Smooth muscle cell (in vitro differentiated cells): Measurements from ENCODE around the gene CGN. TPM values are rescaled to one million over a fixed set of nuclear protein-coding genes. Genes with fewer than 3 reads are reported as not detected.

Experiments
- DNase-seq: peaks from one replicate; lab custom pipeline; 2025; ENCODE audit not compliant: unreplicated experiment; lab: John Stamatoyannopoulos, UW
- H2AFZ ChIP-seq: fragments of 200-600 bp; sonication (generic); 2 replicates; pipeline ENCODE4 v1.6.0; 2016; ENCODE audit warnings: antibody characterized with exemption, low read depth, mild to moderate bottlenecking
- H3F3A ChIP-seq: fragments of 200-600 bp; sonication (generic); 2 replicates; pipeline ENCODE4 v1.6.0; 2017; ENCODE audit warnings: antibody characterized with exemption, low read depth
- H3K27ac ChIP-seq: fragments of 200-600 bp; sonication (generic); 2 replicates; pipeline ENCODE4 v1.5.1; 2016; ENCODE audit warnings: low read depth, mild to moderate bottlenecking
- H3K27me3 ChIP-seq: fragments of 200-600 bp; sonication (generic); 2 replicates; pipeline ENCODE4 v1.6.1; 2016; ENCODE audit warnings: low read depth, mild to moderate bottlenecking
- H3K36me3 ChIP-seq: fragments of 200-600 bp; sonication (generic); 2 replicates; pipeline ENCODE4 v1.5.1; 2016; ENCODE audit warnings: low read depth
- H3K4me1 ChIP-seq: fragments of 200-600 bp; sonication (generic); 2 replicates; pipeline ENCODE4 v1.5.1; 2016; ENCODE audit warnings: low read depth
- H3K4me2 ChIP-seq: fragments of 200-600 bp; sonication (generic); 2 replicates; pipeline ENCODE4 v1.6.0; 2016; ENCODE audit warnings: mild to moderate bottlenecking
- H3K4me3 ChIP-seq: fragments of 200-600 bp; sonication (generic); 2 replicates; pipeline ENCODE4 v1.5.1; 2016; ENCODE audit warnings: mild to moderate bottlenecking
- H3K79me2 ChIP-seq: fragments of 200-600 bp; sonication (generic); 2 replicates; pipeline ENCODE4 v1.6.0; 2016; ENCODE audit warnings: low read depth, mild to moderate bottlenecking
- H3K9ac ChIP-seq: fragments of 200-600 bp; sonication (generic); 2 replicates; pipeline ENCODE4 v1.6.0; 2016; ENCODE audit warnings: low read depth
- H3K9me3 ChIP-seq: fragments of 200-600 bp; sonication (generic); replicated peaks from 2 replicates; pipeline ENCODE4 v1.5.1; 2016; ENCODE audit warnings: low read depth
- H4K20me1 ChIP-seq: fragments of 200-600 bp; sonication (generic); 2 replicates; pipeline ENCODE4 v1.6.0; 2016; ENCODE audit warnings: low read depth
- CTCF ChIP-seq: fragments of 200-600 bp; sonication (generic); IDR thresholded peaks from 2 replicates; pipeline ENCODE4 v1.5.1; 2017; ENCODE audit warnings: borderline replicate concordance, mild to moderate bottlenecking, antibody characterized with exemption; ENCODE audit not compliant: insufficient read depth, poor library complexity, severe bottlenecking
- WGBS: methylation state at CpG from one replicate; pipeline ENCODE4 v1.1.7; 2016; ENCODE audit warnings: low lambda C conversion rate; 5-methylcytosine and 5-hydroxymethylcytosine counted together
- polyA plus RNA-seq: library from polyadenylated mRNA; unstranded; fragments of >200 nt; fragmentation: Nextera tagmentation; extraction: Ambion mirVana; gene quantifications from 2 replicates; pipeline ENCODE4 v1.2.1, GENCODE V29; 2016
- total RNA-seq: library from RNA; depleted of rRNA; stranded (reverse); fragments of >200 nt; gene quantifications from 2 replicates; pipeline ENCODE4 v1.2.3, GENCODE V29; 2014

CGN gene
- total and polyA plus RNA-seq, 2 experiments from 2014 or later, result 0.70 to 17.0 TPM

- Histone ChIP-seq H3K27me3 (peaks cover 5% of the 10 kb centered on the region), H3K4me2 (peak overlapping the region; percentile 56), H3K9ac (peak overlapping the region; percentile 50), H3K36me3 (no peaks in the 10 kb centered on the region), H4K20me1 (no peaks in the 10 kb centered on the region), H3K9me3 (no peaks in the 10 kb centered on the region), H3K4me1 (peaks cover 29% of the 10 kb centered on the region), H3F3A (peaks cover 4% of the 10 kb centered on the region), H3K4me3 (peak overlapping the region; percentile 62), H3K27ac (peak overlapping the region; percentile 86), H3K79me2 (no peaks in the 10 kb centered on the region), H2AFZ (no peak overlapping the region)
- 18% methylated on average over 8 of the region's 8 CpGs for WGBS
- no peak for DNase-seq
- no peak for TF ChIP-seq CTCF
These were observed 1.8 kb downstream of the CGN start for GRCh38 chr1:151512801-151513625.

GRCh38 chr1:151513626-151514121 is 2.5 kb downstream of the CGN start:
- H3K79me2 ChIP-seq, result no peaks in the 10 kb centered on the region
- WGBS, result 57% methylated on average over 6 of the region's 6 CpGs
- H3K9me3 ChIP-seq, result no peaks in the 10 kb centered on the region
- H3K36me3 ChIP-seq, result no peaks in the 10 kb centered on the region
- H3K4me3 ChIP-seq, result peak overlapping the region; percentile 62
- no peak for TF ChIP-seq CTCF
- H3F3A ChIP-seq, result peaks cover 4% of the 10 kb centered on the region
- H3K9ac ChIP-seq, result peak overlapping the region; percentile 50
- no peaks in the 10 kb centered on the region for H4K20me1 ChIP-seq
- peak overlapping the region; percentile 86 for H3K27ac ChIP-seq
- H3K4me2 ChIP-seq, result peak overlapping the region; percentile 56
- no peak for DNase-seq
- no peak overlapping the region for H2AFZ ChIP-seq
- H3K4me1 ChIP-seq, result peaks cover 29% of the 10 kb centered on the region
- peaks cover 5% of the 10 kb centered on the region for H3K27me3 ChIP-seq

DNA sequence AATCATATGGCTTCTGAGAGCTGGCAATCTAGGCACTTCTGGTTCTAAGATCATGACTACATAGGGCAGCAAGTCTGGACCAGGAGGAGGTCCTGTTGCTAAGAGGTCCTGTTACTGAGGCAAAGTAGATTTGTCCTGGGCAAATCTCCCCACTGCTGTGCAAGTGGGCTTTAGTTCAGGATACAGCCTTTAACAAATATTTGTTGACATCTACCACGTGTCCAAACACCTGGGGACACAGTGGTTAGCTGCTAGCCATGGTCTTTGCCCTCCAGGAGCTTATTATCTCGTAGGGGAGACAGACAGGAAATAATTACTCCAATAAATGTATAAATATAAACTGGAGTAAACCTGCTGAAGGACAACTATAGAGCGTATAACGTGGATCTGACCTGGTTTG is 3.2 kb downstream of the CGN start:
- H3K27me3 ChIP-seq, result peaks cover 5% of the 10 kb centered on the region
- H3K4me2 ChIP-seq, result no peak overlapping the region
- H2AFZ ChIP-seq, result no peak overlapping the region
- 75% methylated on average over 4 of the region's 4 CpGs for WGBS
- H3K79me2 ChIP-seq, result no peaks in the 10 kb centered on the region
- no peaks in the 10 kb centered on the region for H3K9me3 ChIP-seq
- H3K27ac ChIP-seq, result peak overlapping the region; percentile 86
- DNase-seq, result no peak
- no peak overlapping the region for H3K4me3 ChIP-seq
- no peak for TF ChIP-seq CTCF
- peaks cover 4% of the 10 kb centered on the region for H3F3A ChIP-seq
- peaks cover 29% of the 10 kb centered on the region for H3K4me1 ChIP-seq
- H4K20me1 ChIP-seq, result no peaks in the 10 kb centered on the region
- H3K36me3 ChIP-seq, result no peaks in the 10 kb centered on the region
- peak overlapping the region; percentile 16 for H3K9ac ChIP-seq
